ENCODE measurements around the gene RELB. TPM values are rescaled to one million over a fixed set of nuclear protein-coding genes. Genes with fewer than 3 reads are reported as not detected.

RELB gene
- total and polyA plus RNA-seq, 9 of the 15 experiments (the other 6 are each of a cell fraction or from before 2014, with no cell fraction given), result 0.15 to 1.1 (median 0.28) TPM; not detected in 2

DNA sequence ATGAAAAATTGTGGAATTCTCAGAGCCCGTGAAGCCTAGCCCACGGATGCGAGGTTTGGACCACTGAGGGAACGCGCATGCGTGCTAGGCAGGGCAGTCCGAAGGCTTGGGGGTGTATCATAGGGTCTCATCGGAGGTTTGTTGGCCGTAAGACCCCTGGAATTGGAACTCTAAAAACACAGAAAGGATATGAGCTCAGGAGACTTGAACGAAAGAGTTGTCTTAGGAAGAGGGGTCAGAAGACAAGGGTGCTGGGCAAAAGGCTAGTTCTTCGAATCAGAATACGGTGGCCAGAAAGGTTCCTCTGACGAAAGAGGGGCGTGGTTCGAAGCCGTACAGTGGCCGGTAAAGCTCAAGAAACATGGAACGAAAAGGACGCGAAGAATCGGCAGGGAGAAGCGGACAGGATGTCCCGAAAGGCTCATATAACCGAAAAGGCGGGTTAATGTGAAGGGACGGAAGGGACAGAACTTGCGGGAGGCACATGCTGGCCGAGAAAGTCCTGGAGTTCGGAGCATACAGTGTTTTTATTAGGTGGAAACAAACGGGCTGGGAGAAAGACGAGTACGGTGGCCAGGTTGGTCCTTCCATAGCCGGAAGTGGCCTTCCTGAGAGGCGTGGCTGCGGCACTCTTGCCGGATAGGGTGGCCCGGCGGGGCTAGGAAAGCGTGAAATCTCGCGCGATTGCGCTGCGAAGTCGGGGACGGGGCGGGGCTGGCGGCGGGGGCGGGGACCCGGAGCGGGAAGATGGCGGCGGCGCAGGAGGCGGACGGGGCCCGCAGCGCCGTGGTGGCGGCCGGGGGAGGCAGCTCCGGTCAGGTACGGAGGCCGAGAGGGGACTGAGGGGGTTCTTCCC lies 46.4 kb upstream of the RELB start, which contains the start of gene CLPTM1 (continued):
- TF ChIP-seq PURB (CRISPR knock-in tag; IDR thresholded peaks at IDR 0.05; ENCODE audit: low read depth) (no peak), BRCA1 (IDR thresholded peaks at IDR 0.05) (no peak), BRCA1 (CRISPR knock-in tag; IDR thresholded peaks at IDR 0.05) (no peak), ZNF217 (CRISPR knock-in tag; IDR thresholded peaks at IDR 0.05) (no peak), NONO (IDR thresholded peaks at IDR 0.05; ENCODE audit: low read depth in 2 of 2, low read length in 1 of 2) (no peak), ZNF77 (CRISPR knock-in tag; IDR thresholded peaks at IDR 0.05) (no peak), ZNF3 (CRISPR knock-in tag; IDR thresholded peaks at IDR 0.05) (no peak), U2AF1 (optimal IDR thresholded peaks at IDR 0.05; ENCODE audit: low read depth, low read length) (no peak), FOXP1 (CRISPR knock-in tag; IDR thresholded peaks at IDR 0.05) (peak; percentile 73), RBM34 (IDR thresholded peaks at IDR 0.05; ENCODE audit: borderline replicate concordance, insufficient read depth, low read length) (no peak), SP1 (CRISPR knock-in tag; IDR thresholded peaks at IDR 0.05) (peak; percentile 97), ZNF143 (CRISPR knock-in tag; IDR thresholded peaks at IDR 0.05) (no peak), ZC3H8 (IDR thresholded peaks at IDR 0.05) (peak; percentile 86; the same call in 1 of the 2 replicates), FIP1L1 (IDR thresholded peaks at IDR 0.05; ENCODE audit: low read depth, low read length, poor library complexity, severe bottlenecking) (no peak), ZNF583 (CRISPR knock-in tag; IDR thresholded peaks at IDR 0.05) (no peak)
- TF ChIP-seq, protein P1, sequence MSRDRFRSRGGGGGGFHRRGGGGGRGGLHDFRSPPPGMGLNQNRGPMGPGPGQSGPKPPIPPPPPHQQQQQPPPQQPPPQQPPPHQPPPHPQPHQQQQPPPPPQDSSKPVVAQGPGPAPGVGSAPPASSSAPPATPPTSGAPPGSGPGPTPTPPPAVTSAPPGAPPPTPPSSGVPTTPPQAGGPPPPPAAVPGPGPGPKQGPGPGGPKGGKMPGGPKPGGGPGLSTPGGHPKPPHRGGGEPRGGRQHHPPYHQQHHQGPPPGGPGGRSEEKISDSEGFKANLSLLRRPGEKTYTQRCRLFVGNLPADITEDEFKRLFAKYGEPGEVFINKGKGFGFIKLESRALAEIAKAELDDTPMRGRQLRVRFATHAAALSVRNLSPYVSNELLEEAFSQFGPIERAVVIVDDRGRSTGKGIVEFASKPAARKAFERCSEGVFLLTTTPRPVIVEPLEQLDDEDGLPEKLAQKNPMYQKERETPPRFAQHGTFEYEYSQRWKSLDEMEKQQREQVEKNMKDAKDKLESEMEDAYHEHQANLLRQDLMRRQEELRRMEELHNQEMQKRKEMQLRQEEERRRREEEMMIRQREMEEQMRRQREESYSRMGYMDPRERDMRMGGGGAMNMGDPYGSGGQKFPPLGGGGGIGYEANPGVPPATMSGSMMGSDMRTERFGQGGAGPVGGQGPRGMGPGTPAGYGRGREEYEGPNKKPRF (IDR thresholded peaks at IDR 0.05; ENCODE audit: low read depth, low read length), result no peak
- TF ChIP-seq, protein P2, sequence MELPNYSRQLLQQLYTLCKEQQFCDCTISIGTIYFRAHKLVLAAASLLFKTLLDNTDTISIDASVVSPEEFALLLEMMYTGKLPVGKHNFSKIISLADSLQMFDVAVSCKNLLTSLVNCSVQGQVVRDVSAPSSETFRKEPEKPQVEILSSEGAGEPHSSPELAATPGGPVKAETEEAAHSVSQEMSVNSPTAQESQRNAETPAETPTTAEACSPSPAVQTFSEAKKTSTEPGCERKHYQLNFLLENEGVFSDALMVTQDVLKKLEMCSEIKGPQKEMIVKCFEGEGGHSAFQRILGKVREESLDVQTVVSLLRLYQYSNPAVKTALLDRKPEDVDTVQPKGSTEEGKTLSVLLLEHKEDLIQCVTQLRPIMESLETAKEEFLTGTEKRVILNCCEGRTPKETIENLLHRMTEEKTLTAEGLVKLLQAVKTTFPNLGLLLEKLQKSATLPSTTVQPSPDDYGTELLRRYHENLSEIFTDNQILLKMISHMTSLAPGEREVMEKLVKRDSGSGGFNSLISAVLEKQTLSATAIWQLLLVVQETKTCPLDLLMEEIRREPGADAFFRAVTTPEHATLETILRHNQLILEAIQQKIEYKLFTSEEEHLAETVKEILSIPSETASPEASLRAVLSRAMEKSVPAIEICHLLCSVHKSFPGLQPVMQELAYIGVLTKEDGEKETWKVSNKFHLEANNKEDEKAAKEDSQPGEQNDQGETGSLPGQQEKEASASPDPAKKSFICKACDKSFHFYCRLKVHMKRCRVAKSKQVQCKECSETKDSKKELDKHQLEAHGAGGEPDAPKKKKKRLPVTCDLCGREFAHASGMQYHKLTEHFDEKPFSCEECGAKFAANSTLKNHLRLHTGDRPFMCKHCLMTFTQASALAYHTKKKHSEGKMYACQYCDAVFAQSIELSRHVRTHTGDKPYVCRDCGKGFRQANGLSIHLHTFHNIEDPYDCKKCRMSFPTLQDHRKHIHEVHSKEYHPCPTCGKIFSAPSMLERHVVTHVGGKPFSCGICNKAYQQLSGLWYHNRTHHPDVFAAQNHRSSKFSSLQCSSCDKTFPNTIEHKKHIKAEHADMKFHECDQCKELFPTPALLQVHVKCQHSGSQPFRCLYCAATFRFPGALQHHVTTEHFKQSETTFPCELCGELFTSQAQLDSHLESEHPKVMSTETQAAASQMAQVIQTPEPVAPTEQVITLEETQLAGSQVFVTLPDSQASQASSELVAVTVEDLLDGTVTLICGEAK (IDR thresholded peaks at IDR 0.05), result peak; percentile 87
- TF ChIP-seq, protein P2 (CRISPR knock-in tag; IDR thresholded peaks at IDR 0.05), result no peak

Measured in K562 (cell line).